ENCODE data around the gene PRKG1.
"Not testable (repeated sequence)": the region's sequence is repeated elsewhere in the genome, so short reads cannot be mapped to it uniquely, and the experiment has no call there.

PRKG1 gene

GRCh38 chr10:52111101-52111891 lies 1037.0 kb downstream of the PRKG1 start:
- DNase-seq = no peak

- no peak for DNase-seq
Measured at GRCh38 chr10:52115823-52116222, 1041.5 kb downstream of the PRKG1 start.

GRCh38 chr10:52119507-52119906 lies 1045.2 kb downstream of the PRKG1 start:
- DNase-seq = no peak

- DNase-seq = no peak
Measured at GRCh38 chr10:52121688-52122087, 1047.4 kb downstream of the PRKG1 start.

DNA sequence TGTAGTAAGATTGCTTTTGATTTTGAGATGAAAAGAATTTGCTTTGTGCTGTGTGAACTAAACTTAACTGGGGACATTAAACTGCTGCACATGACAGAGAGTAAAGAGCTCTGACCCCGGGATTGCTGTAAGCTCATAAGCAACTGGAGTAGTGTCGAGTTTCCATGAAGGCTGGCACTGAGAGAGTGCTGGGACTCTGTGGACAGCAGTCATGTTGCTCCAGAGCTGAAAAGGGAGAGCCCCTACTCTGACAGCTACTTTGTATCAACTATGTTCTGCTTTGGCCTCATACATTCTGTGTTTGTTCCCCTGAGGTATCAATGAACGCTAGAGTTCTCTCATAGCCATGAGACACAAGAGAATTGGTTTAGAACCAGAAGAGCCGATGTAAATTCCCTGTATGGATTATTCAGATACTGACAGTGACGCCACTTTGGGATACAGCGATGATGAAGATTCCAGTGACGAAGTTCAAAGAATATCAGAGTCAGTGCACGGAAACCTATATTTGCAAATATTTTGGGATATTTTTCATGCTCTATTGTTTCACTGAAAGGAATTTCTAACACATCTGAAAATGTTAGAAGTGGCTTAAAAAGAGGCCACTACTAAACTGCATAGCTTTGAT lies 1053.9 kb downstream of the PRKG1 start:
- DNase-seq = no peak

DNA sequence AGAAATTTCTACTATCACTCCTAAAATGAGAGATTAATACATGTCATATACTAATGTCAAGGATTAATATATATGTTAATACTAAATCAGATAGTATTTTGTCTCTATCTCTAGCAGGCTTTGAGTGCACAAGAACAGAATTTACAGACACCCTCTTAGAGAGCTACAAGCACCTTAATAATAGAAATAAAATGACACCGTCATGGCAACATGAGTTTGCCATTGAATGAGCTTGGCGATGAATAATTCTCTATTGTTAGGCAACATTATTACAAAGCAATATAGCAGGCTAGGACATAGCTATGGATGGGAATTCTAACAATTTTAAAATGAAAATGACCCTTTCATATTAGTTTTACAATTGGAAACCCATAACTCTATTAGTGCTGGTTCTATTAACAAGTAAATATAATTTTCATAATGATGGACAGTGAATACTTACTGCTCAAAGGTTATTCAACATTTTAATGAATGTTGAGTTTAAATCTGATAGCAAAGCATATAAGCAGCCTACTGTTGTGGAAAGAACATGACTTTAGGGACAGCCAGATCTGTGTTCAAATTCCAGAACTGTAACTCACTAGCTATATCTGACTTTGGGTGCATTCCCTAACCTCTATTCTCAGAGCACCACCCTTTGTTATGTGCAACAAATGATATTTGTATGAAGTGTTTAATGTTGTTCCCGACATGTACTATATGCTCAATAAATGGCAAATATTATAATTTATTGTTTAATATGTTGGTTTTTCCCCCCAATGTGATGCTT lies 1055.3 kb downstream of the PRKG1 start:
- no peak for DNase-seq

GRCh38 chr10:52135101-52135500 lies 1060.8 kb downstream of the PRKG1 start:
- DNase-seq = no peak

GRCh38 chr10:52136921-52137320 lies 1062.6 kb downstream of the PRKG1 start:
- DNase-seq = no peak

DNA sequence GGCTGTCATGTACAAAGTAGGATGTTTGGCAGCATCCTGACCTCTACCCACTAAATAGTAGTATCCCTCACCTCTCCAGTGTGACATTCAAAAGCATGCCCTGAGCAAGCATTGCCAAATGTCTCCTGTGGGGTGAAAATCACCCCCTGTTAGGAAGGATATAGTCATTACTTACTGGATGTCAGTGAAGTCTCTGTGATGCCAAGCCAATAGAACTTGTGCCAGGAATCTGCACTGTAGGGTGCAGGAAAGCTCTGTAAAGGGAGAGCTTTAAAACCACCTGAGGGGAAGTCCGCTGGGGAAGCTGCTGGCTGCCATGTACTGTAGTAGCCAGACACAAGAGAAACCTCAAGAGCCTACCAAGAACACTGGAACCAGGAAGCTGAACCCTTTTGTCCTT lies 1069.1 kb downstream of the PRKG1 start:
- DNase-seq = no peak

DNA sequence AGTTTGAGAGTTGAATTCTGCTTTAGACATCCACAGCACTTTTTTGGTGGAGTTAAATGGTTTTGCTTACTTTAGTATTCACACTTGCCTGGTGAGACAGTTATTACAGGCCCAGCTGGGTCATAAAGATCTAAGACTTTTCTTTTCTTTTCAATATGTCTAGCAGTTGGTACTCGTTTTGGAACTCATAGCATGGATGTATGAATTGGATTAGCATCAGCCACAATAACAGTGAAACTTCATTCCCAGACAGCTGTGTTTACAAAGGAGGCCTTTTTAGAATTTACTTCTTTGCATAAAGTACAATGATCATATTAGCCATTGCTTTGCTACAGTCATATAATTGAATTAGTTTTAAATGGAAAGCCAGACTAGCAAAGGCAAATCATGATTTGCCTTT lies 1071.3 kb downstream of the PRKG1 start:
- DNase-seq = no peak

- DNase-seq = no peak
Measured at GRCh38 chr10:52146766-52147165, 1072.5 kb downstream of the PRKG1 start.

DNA sequence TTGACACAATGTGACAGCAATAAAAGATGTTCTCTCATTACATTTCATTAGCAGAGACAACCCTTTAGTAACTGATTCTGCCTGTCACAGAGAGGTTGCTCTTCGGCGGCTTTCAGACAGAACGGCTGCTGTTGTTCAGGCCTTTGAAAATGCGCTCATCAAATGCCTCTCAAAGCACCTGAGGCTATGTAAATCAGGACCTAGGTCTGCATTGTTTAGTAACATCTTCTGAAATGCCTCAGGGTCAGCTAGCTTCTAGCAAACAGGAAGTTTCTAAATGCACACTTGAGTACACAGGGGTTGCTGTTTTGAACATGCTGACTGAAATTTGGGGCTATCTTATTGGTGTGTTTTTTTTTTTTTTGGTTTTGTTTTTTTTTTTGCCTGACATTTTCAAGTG lies 1096.5 kb downstream of the PRKG1 start:
- DNase-seq = no peak

GRCh38 chr10:52172581-52172980 lies 1098.3 kb downstream of the PRKG1 start:
- DNase-seq = no peak

DNA sequence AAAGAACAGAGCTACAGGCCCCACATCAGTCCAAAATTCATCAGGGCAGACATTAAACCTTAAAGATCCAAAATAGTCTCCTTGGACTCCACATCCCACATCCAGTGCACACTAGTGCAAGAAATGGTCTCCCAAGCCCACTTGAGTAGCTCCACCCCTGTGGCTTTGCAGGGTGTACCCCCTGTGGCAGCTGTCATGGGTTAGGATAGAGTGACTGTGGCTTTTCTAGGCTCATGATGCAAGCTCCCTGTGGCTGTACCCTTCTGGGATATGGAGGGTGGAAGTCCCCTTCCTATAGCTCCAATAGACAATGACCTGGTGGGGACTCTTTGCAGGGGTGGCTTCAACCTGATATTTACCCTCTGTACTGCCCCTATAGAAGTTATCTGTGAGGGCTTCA lies 1111.0 kb downstream of the PRKG1 start:
- no peak for DNase-seq

DNA sequence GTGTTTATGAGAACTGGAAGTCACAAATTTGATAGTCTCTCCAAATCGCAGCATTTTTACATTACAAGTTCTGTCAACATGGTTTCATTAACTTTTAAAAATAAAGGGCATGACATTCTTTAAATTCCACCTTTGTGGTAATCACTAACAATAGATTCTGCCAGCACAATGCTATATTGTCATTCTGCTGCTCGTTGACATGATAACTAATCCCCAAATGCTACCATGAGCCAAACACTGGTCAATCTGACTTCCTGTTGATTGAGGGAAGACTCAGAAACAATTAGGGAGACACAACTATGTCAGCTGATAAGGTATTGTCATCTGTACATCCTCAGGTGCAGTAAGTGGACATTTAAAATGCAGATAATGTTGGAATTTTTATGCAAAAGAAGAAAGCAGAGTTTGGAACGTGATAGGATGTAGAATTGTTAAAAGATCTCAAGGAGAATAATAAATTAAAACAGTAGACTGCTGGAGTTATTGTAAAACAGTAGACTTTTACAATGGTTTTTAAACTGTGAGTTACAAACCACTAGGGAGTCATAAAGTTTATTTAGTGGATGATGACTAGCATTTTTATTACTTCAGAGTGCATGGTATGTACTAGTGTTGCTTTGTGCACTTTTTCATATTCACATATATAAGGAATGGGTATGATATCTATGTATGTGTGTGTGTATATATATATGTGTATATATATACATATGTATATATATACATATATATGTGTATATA lies 1113.4 kb downstream of the PRKG1 start:
- no peak for DNase-seq

DNA sequence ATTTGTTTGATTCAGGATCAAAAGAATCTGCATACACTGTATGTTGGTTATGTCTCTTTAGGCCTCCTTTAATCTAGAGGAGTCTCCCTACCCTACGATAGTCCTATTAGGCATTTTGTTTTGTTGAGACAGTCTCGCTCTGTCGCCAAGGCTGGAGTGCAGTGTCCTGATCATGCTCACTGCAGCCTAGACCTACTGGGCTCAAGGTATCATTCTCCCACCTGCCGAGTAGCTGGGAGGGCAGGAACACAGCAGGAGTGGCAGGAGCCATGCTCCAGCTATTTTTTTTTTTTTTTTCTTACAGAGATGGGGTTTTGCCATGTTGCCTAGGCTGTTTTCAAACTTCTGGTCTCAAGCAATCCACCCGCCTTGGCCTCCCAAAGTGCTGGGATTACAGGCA lies 1116.8 kb downstream of the PRKG1 start:
- no peak for DNase-seq

DNA sequence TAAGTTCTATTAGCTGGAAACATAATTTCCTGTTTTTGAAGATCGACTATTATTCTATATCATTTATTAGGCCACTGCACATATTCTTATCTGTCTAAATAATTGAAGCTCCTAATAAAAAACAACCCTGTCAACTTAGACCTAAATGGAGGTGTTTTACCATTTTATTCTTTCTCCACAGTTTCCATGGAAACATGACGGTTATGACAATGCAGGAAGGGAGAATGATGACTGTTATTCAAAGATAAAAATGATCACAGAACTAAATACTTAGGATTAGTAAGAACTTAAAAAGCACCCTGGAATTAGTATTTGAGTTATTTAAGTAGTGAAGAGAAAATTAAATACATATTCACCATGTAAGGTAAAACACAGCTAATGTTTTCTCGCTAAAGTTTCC lies 1119.9 kb downstream of the PRKG1 start:
- DNase-seq = no peak

DNA sequence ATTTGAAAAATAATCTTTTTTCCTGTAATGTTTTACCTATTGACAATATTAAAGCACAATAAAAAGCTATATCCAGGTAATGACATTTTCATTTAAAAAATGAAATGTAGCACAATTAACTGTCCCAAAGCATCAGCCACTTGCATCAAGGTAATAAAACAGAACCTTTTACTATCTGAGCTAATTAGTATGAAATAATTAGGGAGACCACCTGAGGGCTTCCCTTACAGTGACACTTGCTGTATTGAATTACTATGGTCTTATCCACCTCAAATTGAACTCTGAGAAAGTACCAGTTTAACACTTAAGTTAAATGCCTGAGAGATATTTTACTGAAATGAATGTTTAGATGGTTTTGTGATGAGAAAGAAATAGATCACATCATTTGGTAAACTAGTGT lies 1120.4 kb downstream of the PRKG1 start:
- no peak for DNase-seq

GRCh38 chr10:52197098-52197497 lies 1122.8 kb downstream of the PRKG1 start:
- no peak for DNase-seq

- DNase-seq = no peak
Measured at GRCh38 chr10:52198540-52198939, 1124.3 kb downstream of the PRKG1 start.

DNA sequence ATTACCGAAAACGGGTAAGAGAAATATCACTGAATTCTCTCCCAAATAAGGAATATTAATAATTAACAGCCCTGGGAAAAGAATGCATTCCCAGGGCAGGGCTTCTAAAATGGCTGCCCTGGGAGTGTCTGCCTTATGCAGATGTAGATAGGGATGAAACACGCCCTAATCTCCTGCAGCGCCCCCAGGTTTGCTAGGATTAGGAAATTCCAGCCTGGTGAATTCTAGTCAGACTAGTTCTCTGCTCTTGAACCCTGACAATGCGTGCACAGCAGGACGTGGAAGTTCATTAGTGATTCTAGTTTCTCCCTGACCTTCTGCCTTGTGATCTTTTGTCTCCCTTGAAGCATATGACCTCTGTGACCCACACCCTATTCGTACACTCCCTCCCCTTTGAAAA lies 1130.6 kb downstream of the PRKG1 start:
- DNase-seq = not testable (repeated sequence)

- no peak for DNase-seq
Measured at GRCh38 chr10:52208365-52208764, 1134.1 kb downstream of the PRKG1 start.

DNA sequence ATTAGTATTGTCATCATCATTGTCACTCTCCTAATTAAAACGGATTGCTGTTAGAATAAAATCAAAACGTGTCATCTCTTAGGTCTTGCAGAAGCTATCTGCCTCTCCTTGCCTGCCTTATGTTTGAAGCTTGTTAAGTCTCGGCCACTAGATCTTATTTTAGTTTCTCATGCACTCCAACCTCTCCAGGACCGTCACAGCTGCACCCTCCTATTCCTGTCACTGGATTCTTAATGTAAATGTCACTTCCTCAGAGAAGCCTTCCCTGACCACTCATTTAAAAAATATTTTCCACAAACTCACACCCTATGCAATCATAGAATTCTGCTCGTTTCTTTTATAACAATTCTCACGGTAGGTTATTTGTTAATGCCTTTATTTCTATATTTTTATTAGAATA lies 1135.9 kb downstream of the PRKG1 start:
- no peak for DNase-seq
